ENCODE measurements around the gene IL23A.
"Not testable (repeated sequence)": the region's sequence is repeated elsewhere in the genome, so short reads cannot be mapped to it uniquely, and the experiment has no call there.

Gene IL23A

DNA sequence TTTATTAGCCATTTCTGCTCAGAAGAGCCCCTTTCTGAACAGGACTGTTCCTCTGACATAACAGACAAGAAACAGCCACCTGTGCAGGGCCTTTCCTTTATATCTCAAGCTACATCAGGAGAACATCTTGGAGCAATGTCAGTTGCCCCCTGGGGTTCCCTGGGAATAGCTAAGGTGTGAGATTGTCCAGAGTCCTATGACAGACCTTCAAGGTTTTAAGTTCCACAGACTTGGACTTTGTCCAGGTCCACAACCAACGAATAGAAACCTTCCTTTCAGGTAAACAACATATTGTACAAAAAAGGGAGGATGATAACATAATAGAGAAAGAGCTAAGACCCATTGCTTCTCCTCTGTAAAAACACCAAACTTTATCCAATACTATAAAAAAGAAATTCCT lies 2.9 kb downstream of the IL23A start:
- H4K20me1 ChIP-seq (ENCODE audit: insufficient read depth, low read length), result no peaks in the 10 kb centered on the region
- no peak overlapping the region for H3K27ac ChIP-seq (ENCODE audit: low read length)
- TF ChIP-seq, protein P1, sequence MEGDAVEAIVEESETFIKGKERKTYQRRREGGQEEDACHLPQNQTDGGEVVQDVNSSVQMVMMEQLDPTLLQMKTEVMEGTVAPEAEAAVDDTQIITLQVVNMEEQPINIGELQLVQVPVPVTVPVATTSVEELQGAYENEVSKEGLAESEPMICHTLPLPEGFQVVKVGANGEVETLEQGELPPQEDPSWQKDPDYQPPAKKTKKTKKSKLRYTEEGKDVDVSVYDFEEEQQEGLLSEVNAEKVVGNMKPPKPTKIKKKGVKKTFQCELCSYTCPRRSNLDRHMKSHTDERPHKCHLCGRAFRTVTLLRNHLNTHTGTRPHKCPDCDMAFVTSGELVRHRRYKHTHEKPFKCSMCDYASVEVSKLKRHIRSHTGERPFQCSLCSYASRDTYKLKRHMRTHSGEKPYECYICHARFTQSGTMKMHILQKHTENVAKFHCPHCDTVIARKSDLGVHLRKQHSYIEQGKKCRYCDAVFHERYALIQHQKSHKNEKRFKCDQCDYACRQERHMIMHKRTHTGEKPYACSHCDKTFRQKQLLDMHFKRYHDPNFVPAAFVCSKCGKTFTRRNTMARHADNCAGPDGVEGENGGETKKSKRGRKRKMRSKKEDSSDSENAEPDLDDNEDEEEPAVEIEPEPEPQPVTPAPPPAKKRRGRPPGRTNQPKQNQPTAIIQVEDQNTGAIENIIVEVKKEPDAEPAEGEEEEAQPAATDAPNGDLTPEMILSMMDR (IDR thresholded peaks at IDR 0.05; ENCODE audit: borderline replicate concordance, extremely low read depth, low read length, poor library complexity, severe bottlenecking), result no peak
- no peak for TF ChIP-seq EZH2 (IDR thresholded peaks at IDR 0.05; ENCODE audit: borderline replicate concordance, low read depth, low read length, severe bottlenecking)
- ATAC-seq (ENCODE audit: insufficient read depth, low read depth) (no peak), DNase-seq (no peak)
- H3K4me1 ChIP-seq (ENCODE audit: insufficient read depth, low read length), result 0 out of 2 replicates have a peak, but pooled peaks cover 4% of the 10 kb centered on the region
- H2AFZ ChIP-seq (ENCODE audit: low read depth, low read length), result no peak overlapping the region
- no peak overlapping the region for H3K9ac ChIP-seq (ENCODE audit: low read depth, low read length)
- H3K9me3 ChIP-seq (ENCODE audit: insufficient read depth, low read length, severe bottlenecking), result no peaks in the 10 kb centered on the region
- no peak overlapping the region for H3K4me2 ChIP-seq (ENCODE audit: insufficient read depth, low read length)
- no peak overlapping the region for H3K4me3 ChIP-seq (ENCODE audit: low read depth in 1 of 2, low read length in 2 of 2)
- no peaks in the 10 kb centered on the region for H3K79me2 ChIP-seq (ENCODE audit: insufficient read depth, low read length)
- peaks cover 28% of the 10 kb centered on the region for H3K36me3 ChIP-seq (ENCODE audit: insufficient read depth, low read length)
- no peaks in the 10 kb centered on the region for H3K27me3 ChIP-seq (ENCODE audit: insufficient read depth, low read length, poor library complexity)

DNA sequence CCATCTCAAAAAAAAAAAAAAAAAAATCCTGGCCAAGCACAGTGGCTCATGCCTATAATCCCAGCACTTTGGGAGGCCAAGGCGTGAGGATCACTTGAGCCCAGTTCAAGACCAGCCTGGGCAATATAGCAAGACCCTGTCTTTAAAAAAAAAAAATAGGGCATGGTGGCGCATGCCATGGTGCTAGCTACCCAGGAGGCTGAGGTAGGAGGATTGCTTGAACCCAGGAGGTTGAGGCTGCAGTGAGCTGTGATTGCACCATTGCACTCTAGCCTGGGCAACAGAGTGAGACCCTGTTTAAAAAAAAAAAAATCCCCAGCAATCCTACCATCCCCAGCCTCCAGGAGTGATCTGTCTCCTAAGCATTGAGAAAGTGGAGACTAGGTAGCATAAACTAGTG lies 3.6 kb downstream of the IL23A start:
- not testable (repeated sequence) for H3K27me3 ChIP-seq (ENCODE audit: insufficient read depth, low read length, poor library complexity); H3K27ac ChIP-seq (ENCODE audit: low read length); H4K20me1 ChIP-seq (ENCODE audit: insufficient read depth, low read length); H3K4me2 ChIP-seq (ENCODE audit: insufficient read depth, low read length); ATAC-seq (ENCODE audit: insufficient read depth, low read depth); H3K79me2 ChIP-seq (ENCODE audit: insufficient read depth, low read length); H2AFZ ChIP-seq (ENCODE audit: low read depth, low read length); H3K9me3 ChIP-seq (ENCODE audit: insufficient read depth, low read length, severe bottlenecking); H3K4me1 ChIP-seq (ENCODE audit: insufficient read depth, low read length); H3K4me3 ChIP-seq (ENCODE audit: low read depth in 1 of 2, low read length in 2 of 2); H3K9ac ChIP-seq (ENCODE audit: low read depth, low read length); DNase-seq
- H3K36me3 ChIP-seq (ENCODE audit: insufficient read depth, low read length), result peaks cover 34% of the 10 kb centered on the region

DNA sequence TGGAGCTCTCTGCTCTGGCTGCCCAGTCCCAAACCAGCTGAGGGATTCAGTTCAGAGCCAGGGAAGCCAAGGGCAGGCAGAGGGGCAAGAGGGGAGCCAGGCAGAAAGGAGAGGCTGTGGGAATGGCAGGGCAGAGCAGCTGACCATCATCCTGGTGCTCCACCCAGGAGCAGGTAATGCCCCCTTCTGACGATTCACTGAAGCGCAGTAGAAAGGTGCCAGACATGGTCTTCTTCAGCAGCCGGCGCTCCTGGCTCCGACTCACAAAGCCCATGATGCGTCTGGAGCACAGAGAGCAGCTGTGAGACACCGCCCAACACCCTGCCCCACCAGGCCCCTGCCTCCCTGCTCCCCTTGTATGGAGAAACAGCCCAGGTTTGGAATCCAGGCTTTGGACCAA lies 8.0 kb downstream of the IL23A start:
- H3K4me2 ChIP-seq (ENCODE audit: insufficient read depth, low read length), result no peak overlapping the region
- H3K36me3 ChIP-seq (ENCODE audit: insufficient read depth, low read length), result peaks cover 67% of the 10 kb centered on the region
- no peak for DNase-seq
- H3K9ac ChIP-seq (ENCODE audit: low read depth, low read length), result no peak overlapping the region
- ATAC-seq (ENCODE audit: insufficient read depth, low read depth), result peak; percentile 29; the same call in 1 of the 3 replicates
- H3K4me3 ChIP-seq (ENCODE audit: low read depth in 1 of 2, low read length in 2 of 2), result no peak overlapping the region
- H3K4me1 ChIP-seq (ENCODE audit: insufficient read depth, low read length), result no peaks in the 10 kb centered on the region
- no peaks in the 10 kb centered on the region for H3K9me3 ChIP-seq (ENCODE audit: insufficient read depth, low read length, severe bottlenecking)
- no peak for TF ChIP-seq EZH2 (IDR thresholded peaks at IDR 0.05; ENCODE audit: borderline replicate concordance, low read depth, low read length, severe bottlenecking)
- TF ChIP-seq, protein P1 (IDR thresholded peaks at IDR 0.05; ENCODE audit: borderline replicate concordance, extremely low read depth, low read length, poor library complexity, severe bottlenecking), result peak; percentile 30
- no peak overlapping the region for H3K27ac ChIP-seq (ENCODE audit: low read length)
- no peak overlapping the region for H2AFZ ChIP-seq (ENCODE audit: low read depth, low read length)
- H3K27me3 ChIP-seq (ENCODE audit: insufficient read depth, low read length, poor library complexity), result no peaks in the 10 kb centered on the region
- no peaks in the 10 kb centered on the region for H4K20me1 ChIP-seq (ENCODE audit: insufficient read depth, low read length)
- H3K79me2 ChIP-seq (ENCODE audit: insufficient read depth, low read length), result no peaks in the 10 kb centered on the region

DNA sequence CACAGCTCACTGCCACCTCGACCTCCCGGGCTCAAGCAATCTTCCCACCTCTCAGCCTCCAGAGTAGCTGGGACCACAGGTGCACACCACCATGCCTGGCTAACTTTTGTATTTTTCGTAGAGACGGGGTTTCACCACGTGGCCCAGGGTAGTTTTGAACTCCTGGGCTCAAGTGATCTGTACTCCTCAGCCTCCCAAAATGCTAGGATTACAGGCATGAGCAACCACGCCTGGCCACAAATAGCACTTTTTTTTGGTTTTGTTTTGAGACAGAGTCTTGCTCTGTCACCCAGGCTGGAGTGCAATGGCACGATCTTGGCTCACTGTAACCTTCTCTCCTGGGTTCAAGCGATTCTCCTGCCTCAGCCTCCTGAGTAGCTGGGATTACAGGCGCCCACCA lies 8.6 kb downstream of the IL23A start:
- H2AFZ ChIP-seq (ENCODE audit: low read depth, low read length); H3K4me3 ChIP-seq (ENCODE audit: low read depth in 1 of 2, low read length in 2 of 2); H3K4me2 ChIP-seq (ENCODE audit: insufficient read depth, low read length); H3K27me3 ChIP-seq (ENCODE audit: insufficient read depth, low read length, poor library complexity); ATAC-seq (ENCODE audit: insufficient read depth, low read depth); H3K9me3 ChIP-seq (ENCODE audit: insufficient read depth, low read length, severe bottlenecking); H3K79me2 ChIP-seq (ENCODE audit: insufficient read depth, low read length); H3K4me1 ChIP-seq (ENCODE audit: insufficient read depth, low read length); H3K9ac ChIP-seq (ENCODE audit: low read depth, low read length); H4K20me1 ChIP-seq (ENCODE audit: insufficient read depth, low read length); H3K27ac ChIP-seq (ENCODE audit: low read length); DNase-seq: not testable (repeated sequence)
- H3K36me3 ChIP-seq (ENCODE audit: insufficient read depth, low read length), result peaks cover 69% of the 10 kb centered on the region

Data from DND-41 (cell line).